GM23338 (cell line): Measurements from ENCODE around the gene RET. TPM values are rescaled to one million over a fixed set of nuclear protein-coding genes. Genes with fewer than 3 reads are reported as not detected.

ENCODE experiments used
- ATAC-seq: fragments of 200-7000 bp; cut with Tn5 transposase; 3 replicates; pipeline ENCODE4 v1.9.1; 2020
- DNase-seq: peaks from one replicate; pipeline ENCODE4 v3.0.0-alpha.2; 2015; ENCODE audit warnings: low spot score
- H2AFZ ChIP-seq: fragments of 200-600 bp; sonication (generic); 2 replicates; pipeline ENCODE4 v1.8.0; 2016; ENCODE audit warnings: antibody characterized with exemption, mild to moderate bottlenecking, moderate library complexity
- H3F3A ChIP-seq: fragments of 200-600 bp; sonication (generic); replicated peaks from 2 replicates; pipeline ENCODE4 v1.8.0; 2017; ENCODE audit warnings: antibody characterized with exemption, mixed run types, low read depth
- H3K27ac ChIP-seq: fragments of 200-600 bp; sonication (generic); 2 replicates; pipeline ENCODE4 v1.6.1; 2016; ENCODE audit warnings: low read depth
- H3K27me3 ChIP-seq: fragments of 200-600 bp; sonication (generic); 2 replicates; pipeline ENCODE4 v1.8.0; 2016; ENCODE audit warnings: mild to moderate bottlenecking, mixed run types, moderate library complexity; ENCODE audit not compliant: insufficient read depth
- H3K36me3 ChIP-seq: fragments of 200-600 bp; sonication (generic); 2 replicates; pipeline ENCODE4 v1.8.0; 2016; ENCODE audit warnings: mild to moderate bottlenecking; ENCODE audit not compliant: insufficient read depth
- H3K4me1 ChIP-seq: fragments of 200-600 bp; sonication (generic); 2 replicates; pipeline ENCODE4 v1.8.0; 2016; ENCODE audit warnings: mild to moderate bottlenecking, moderate library complexity; ENCODE audit not compliant: insufficient read depth
- H3K4me2 ChIP-seq: fragments of 200-600 bp; sonication (generic); 2 replicates; pipeline ENCODE4 v1.7.1; 2017; ENCODE audit warnings: mixed run types
- H3K4me3 ChIP-seq: fragments of 200-600 bp; sonication (generic); 2 replicates; pipeline ENCODE4 v1.6.1; 2016; ENCODE audit warnings: mixed run types
- H3K79me2 ChIP-seq: fragments of 200-600 bp; sonication (generic); replicated peaks from 2 replicates; pipeline ENCODE4 v1.8.0; 2017; ENCODE audit warnings: mild to moderate bottlenecking; ENCODE audit not compliant: insufficient read depth
- H3K9me2 ChIP-seq: fragments of 200-600 bp; sonication (generic); 2 replicates; pipeline ENCODE4 v1.8.0; 2017; ENCODE audit not compliant: insufficient read depth
- H4K20me1 ChIP-seq: fragments of 200-600 bp; sonication (generic); replicated peaks from 2 replicates; pipeline ENCODE4 v1.8.0; 2017; ENCODE audit warnings: mild to moderate bottlenecking; ENCODE audit not compliant: insufficient read depth
- H3K27ac Mint-ChIP-seq: 2 replicates; pipeline ENCODE4 v1.8.0; 2020; ENCODE audit warnings: inconsistent platforms, mild to moderate bottlenecking, moderate library complexity, mixed read lengths
- H3K27me3 Mint-ChIP-seq: 3 replicates; pipeline ENCODE4 v1.8.0; 2022; ENCODE audit warnings: low read depth, mild to moderate bottlenecking, moderate library complexity, mixed read lengths, inconsistent platforms; ENCODE audit not compliant: insufficient read depth, poor library complexity
- H3K36me3 Mint-ChIP-seq: 3 replicates; pipeline ENCODE4 v1.8.0; 2021; ENCODE audit warnings: low read depth, mild to moderate bottlenecking, inconsistent platforms, moderate library complexity, mixed read lengths
- H3K4me1 Mint-ChIP-seq: 3 replicates; pipeline ENCODE4 v1.8.0; 2020; ENCODE audit warnings: mild to moderate bottlenecking, inconsistent platforms, mixed read lengths
- H3K4me3 Mint-ChIP-seq: 3 replicates; pipeline ENCODE4 v1.8.0; 2021; ENCODE audit warnings: moderate library complexity, mild to moderate bottlenecking, inconsistent platforms, mixed read lengths
- H3K9me3 Mint-ChIP-seq: 3 replicates; pipeline ENCODE4 v1.8.0; 2020; ENCODE audit warnings: moderate library complexity, mild to moderate bottlenecking, inconsistent platforms, mixed read lengths
- CREB1 ChIP-seq: fragments of 250-450 bp; sonication (Bioruptor Pico); IDR thresholded peaks from 2 replicates; pipeline ENCODE4 v1.5.0; 2020; ENCODE audit warnings: low read depth, mild to moderate bottlenecking, moderate library complexity
- CTCF ChIP-seq, 2 experiments: fragments of 200-600 bp in 1 of 2; sonication (generic) in 1 of 2; conservative IDR thresholded peaks; 2 replicates each; pipeline versions ENCODE4 v1.5.1 to v1.6.1; 2016 to 2017; ENCODE audit warnings: antibody characterized with exemption in 2 of 2, low read depth in 2 of 2, mild to moderate bottlenecking in 2 of 2, moderate library complexity in 1 of 2
- ETS1 ChIP-seq: IDR thresholded peaks from 2 replicates; pipeline ENCODE4 v1.6.1; 2016; ENCODE audit warnings: antibody characterized with exemption
- EZH2 ChIP-seq: fragments of 200-600 bp; sonication (generic); IDR thresholded peaks from one replicate; pipeline ENCODE4 v1.8.0; 2017; ENCODE audit warnings: antibody characterized with exemption, mild to moderate bottlenecking, low read depth; ENCODE audit not compliant: unreplicated experiment
- JUNB ChIP-seq: IDR thresholded peaks from one replicate; pipeline ENCODE4 v1.6.1; 2016; ENCODE audit warnings: antibody characterized with exemption; ENCODE audit not compliant: unreplicated experiment
- NANOG ChIP-seq: IDR thresholded peaks from 2 replicates; pipeline ENCODE4 v1.6.1; 2016; ENCODE audit warnings: antibody characterized with exemption, borderline replicate concordance
- POLR2AphosphoS5 ChIP-seq: IDR thresholded peaks from 2 replicates; pipeline ENCODE4 v1.6.1; 2016; ENCODE audit warnings: antibody characterized with exemption, low read depth
- STAT1 ChIP-seq: IDR thresholded peaks from one replicate; pipeline ENCODE4 v1.6.1; 2016; ENCODE audit warnings: antibody characterized with exemption; ENCODE audit not compliant: unreplicated experiment
- ZNF114 ChIP-seq: fragments of 250-450 bp; sonication (Bioruptor Pico); IDR thresholded peaks from 2 replicates; pipeline ENCODE4 v1.5.0; 2020; ENCODE audit warnings: mild to moderate bottlenecking, moderate library complexity
- ZNF331 ChIP-seq: fragments of 250-450 bp; sonication (Bioruptor Pico); IDR thresholded peaks from 2 replicates; pipeline ENCODE4 v1.5.0; 2020; ENCODE audit warnings: low read depth, mild to moderate bottlenecking, moderate library complexity
- polyA plus RNA-seq: library from polyadenylated mRNA; unstranded; fragments of >200 nt; fragmentation: Nextera tagmentation; extraction: Ambion mirVana; gene quantifications from 2 replicates; pipeline ENCODE4 v1.2.1, GENCODE V29; 2016
- total RNA-seq: library from RNA; depleted of rRNA; stranded (reverse); fragments of >200 nt; shearing (Covaris generic); gene quantifications from 2 replicates; pipeline ENCODE4 v1.2.3, GENCODE V29; 2014
- TF ChIP-seq, protein P1 (sequence below): IDR thresholded peaks from one replicate; pipeline ENCODE4 v1.6.1; 2018; ENCODE audit warnings: antibody characterized with exemption; ENCODE audit not compliant: unreplicated experiment
- TF ChIP-seq, protein P2 (sequence below): fragments of 250-450 bp; sonication (Bioruptor Pico); IDR thresholded peaks from 2 replicates; pipeline ENCODE4 v1.5.0; 2020; ENCODE audit warnings: mild to moderate bottlenecking, moderate library complexity

The RET gene
- total and polyA plus RNA-seq, 2 experiments from 2014 or later = 5.5 to 9.8 TPM

GRCh38 chr10:43082087-43082486 is 5.2 kb downstream of the RET start:
- H2AFZ ChIP-seq = no peak overlapping the region
- H3K27me3 Mint-ChIP-seq = peaks cover 26% of the 10 kb centered on the region
- TF ChIP-seq CREB1 (CRISPR knock-in tag) = no peak
- no peak for TF ChIP-seq JUNB
- TF ChIP-seq CTCF (conservative IDR thresholded peaks at IDR 0.05; ENCODE audit: low read depth in 2 of 2) = no peak
- no peak for TF ChIP-seq ZNF114
- no peak for TF ChIP-seq POLR2AphosphoS5
- no peak for TF ChIP-seq ETS1
- TF ChIP-seq EZH2 = no peak
- TF ChIP-seq, protein P1, sequence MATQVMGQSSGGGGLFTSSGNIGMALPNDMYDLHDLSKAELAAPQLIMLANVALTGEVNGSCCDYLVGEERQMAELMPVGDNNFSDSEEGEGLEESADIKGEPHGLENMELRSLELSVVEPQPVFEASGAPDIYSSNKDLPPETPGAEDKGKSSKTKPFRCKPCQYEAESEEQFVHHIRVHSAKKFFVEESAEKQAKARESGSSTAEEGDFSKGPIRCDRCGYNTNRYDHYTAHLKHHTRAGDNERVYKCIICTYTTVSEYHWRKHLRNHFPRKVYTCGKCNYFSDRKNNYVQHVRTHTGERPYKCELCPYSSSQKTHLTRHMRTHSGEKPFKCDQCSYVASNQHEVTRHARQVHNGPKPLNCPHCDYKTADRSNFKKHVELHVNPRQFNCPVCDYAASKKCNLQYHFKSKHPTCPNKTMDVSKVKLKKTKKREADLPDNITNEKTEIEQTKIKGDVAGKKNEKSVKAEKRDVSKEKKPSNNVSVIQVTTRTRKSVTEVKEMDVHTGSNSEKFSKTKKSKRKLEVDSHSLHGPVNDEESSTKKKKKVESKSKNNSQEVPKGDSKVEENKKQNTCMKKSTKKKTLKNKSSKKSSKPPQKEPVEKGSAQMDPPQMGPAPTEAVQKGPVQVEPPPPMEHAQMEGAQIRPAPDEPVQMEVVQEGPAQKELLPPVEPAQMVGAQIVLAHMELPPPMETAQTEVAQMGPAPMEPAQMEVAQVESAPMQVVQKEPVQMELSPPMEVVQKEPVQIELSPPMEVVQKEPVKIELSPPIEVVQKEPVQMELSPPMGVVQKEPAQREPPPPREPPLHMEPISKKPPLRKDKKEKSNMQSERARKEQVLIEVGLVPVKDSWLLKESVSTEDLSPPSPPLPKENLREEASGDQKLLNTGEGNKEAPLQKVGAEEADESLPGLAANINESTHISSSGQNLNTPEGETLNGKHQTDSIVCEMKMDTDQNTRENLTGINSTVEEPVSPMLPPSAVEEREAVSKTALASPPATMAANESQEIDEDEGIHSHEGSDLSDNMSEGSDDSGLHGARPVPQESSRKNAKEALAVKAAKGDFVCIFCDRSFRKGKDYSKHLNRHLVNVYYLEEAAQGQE = no peak
- TF ChIP-seq ZNF331 (CRISPR knock-in tag) = no peak
- TF ChIP-seq NANOG = no peak
- no peak for TF ChIP-seq STAT1
- TF ChIP-seq, protein P2, sequence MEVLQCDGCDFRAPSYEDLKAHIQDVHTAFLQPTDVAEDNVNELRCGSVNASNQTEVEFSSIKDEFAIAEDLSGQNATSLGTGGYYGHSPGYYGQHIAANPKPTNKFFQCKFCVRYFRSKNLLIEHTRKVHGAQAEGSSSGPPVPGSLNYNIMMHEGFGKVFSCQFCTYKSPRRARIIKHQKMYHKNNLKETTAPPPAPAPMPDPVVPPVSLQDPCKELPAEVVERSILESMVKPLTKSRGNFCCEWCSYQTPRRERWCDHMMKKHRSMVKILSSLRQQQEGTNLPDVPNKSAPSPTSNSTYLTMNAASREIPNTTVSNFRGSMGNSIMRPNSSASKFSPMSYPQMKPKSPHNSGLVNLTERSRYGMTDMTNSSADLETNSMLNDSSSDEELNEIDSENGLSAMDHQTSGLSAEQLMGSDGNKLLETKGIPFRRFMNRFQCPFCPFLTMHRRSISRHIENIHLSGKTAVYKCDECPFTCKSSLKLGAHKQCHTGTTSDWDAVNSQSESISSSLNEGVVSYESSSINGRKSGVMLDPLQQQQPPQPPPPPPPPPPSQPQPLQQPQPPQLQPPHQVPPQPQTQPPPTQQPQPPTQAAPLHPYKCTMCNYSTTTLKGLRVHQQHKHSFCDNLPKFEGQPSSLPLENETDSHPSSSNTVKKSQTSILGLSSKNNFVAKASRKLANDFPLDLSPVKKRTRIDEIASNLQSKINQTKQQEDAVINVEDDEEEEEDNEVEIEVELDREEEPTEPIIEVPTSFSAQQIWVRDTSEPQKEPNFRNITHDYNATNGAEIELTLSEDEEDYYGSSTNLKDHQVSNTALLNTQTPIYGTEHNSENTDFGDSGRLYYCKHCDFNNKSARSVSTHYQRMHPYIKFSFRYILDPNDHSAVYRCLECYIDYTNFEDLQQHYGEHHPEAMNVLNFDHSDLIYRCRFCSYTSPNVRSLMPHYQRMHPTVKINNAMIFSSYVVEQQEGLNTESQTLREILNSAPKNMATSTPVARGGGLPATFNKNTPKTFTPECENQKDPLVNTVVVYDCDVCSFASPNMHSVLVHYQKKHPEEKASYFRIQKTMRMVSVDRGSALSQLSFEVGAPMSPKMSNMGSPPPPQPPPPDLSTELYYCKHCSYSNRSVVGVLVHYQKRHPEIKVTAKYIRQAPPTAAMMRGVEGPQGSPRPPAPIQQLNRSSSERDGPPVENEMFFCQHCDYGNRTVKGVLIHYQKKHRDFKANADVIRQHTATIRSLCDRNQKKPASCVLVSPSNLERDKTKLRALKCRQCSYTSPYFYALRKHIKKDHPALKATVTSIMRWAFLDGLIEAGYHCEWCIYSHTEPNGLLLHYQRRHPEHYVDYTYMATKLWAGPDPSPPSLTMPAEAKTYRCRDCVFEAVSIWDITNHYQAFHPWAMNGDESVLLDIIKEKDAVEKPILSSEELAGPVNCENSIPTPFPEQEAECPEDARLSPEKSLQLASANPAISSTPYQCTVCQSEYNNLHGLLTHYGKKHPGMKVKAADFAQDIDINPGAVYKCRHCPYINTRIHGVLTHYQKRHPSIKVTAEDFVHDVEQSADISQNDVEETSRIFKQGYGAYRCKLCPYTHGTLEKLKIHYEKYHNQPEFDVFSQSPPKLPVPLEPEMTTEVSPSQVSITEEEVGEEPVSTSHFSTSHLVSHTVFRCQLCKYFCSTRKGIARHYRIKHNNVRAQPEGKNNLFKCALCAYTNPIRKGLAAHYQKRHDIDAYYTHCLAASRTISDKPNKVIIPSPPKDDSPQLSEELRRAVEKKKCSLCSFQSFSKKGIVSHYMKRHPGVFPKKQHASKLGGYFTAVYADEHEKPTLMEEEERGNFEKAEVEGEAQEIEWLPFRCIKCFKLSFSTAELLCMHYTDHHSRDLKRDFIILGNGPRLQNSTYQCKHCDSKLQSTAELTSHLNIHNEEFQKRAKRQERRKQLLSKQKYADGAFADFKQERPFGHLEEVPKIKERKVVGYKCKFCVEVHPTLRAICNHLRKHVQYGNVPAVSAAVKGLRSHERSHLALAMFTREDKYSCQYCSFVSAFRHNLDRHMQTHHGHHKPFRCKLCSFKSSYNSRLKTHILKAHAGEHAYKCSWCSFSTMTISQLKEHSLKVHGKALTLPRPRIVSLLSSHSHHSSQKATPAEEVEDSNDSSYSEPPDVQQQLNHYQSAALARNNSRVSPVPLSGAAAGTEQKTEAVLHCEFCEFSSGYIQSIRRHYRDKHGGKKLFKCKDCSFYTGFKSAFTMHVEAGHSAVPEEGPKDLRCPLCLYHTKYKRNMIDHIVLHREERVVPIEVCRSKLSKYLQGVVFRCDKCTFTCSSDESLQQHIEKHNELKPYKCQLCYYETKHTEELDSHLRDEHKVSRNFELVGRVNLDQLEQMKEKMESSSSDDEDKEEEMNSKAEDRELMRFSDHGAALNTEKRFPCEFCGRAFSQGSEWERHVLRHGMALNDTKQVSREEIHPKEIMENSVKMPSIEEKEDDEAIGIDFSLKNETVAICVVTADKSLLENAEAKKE = no peak
- peaks cover 21% of the 10 kb centered on the region for H3K27me3 ChIP-seq
- no peak overlapping the region for H3K4me2 ChIP-seq
- H3K4me1 Mint-ChIP-seq = no peaks in the 10 kb centered on the region; the same call in 2 of the 3 replicates
- ATAC-seq (no peak), DNase-seq (no peak)
- no peaks in the 10 kb centered on the region for H3K36me3 ChIP-seq
- peaks cover 6% of the 10 kb centered on the region for H3K4me1 ChIP-seq
- H3K36me3 Mint-ChIP-seq = no peaks in the 10 kb centered on the region
- H3K9me3 Mint-ChIP-seq = no peaks in the 10 kb centered on the region; the same call in 2 of the 3 replicates
- no peaks in the 10 kb centered on the region for H3F3A ChIP-seq
- H3K4me3 ChIP-seq = no peak overlapping the region
- H3K79me2 ChIP-seq = no peaks in the 10 kb centered on the region
- no peak overlapping the region for H3K27ac Mint-ChIP-seq
- H3K9me2 ChIP-seq = no peaks in the 10 kb centered on the region
- no peak overlapping the region for H3K27ac ChIP-seq
- H4K20me1 ChIP-seq = peaks cover 6% of the 10 kb centered on the region; the same call in 1 of the 2 replicates
- H3K4me3 Mint-ChIP-seq = no peak overlapping the region
